HEK293 (cell line): ENCODE results near the gene NELL2.
"Not testable (repeated sequence)": the region's sequence is repeated elsewhere in the genome, so short reads cannot be mapped to it uniquely, and the experiment has no call there.

Experiments
- CTCF ChIA-PET: fragments of 350-600 bp; formaldehyde crosslinking; extraction: SDS; loops from one replicate; lab custom pipeline; 2021; ENCODE audit warnings: antibody characterized with exemption; lab: Yijun Ruan, JAX
- POLR2A ChIA-PET: fragments of 300-600 bp; formaldehyde crosslinking; extraction: SDS; loops from one replicate; lab custom pipeline; 2020; ENCODE audit warnings: antibody characterized with exemption, inconsistent platforms; lab: Yijun Ruan, JAX
- H3K27ac ChIP-seq: fragments of 200-500 bp; sonication (Bioruptor generic); 2 replicates; pipeline ENCODE4 v1.5.1; 2014; ENCODE audit warnings: low read depth, low read length, control low read depth, inconsistent platforms; ENCODE audit errors: extremely low read depth
- H3K36me3 ChIP-seq, 2 experiments: fragments of 200-500 bp in 1 of 2; sonication (Bioruptor generic) in 1 of 2; 1 replicate in 1 of 2; 2 replicates in 1 of 2; pipeline ENCODE4 v1.5.1; 2014 to 2017; ENCODE audit warnings: inconsistent platforms in 2 of 2, low read length in 2 of 2; ENCODE audit not compliant: control insufficient read depth in 2 of 2, insufficient read depth in 1 of 2
- H3K4me1 ChIP-seq: fragments of 200-500 bp; sonication (Bioruptor generic); 2 replicates; pipeline ENCODE4 v1.5.1; 2014; ENCODE audit warnings: mild to moderate bottlenecking, low read length, inconsistent platforms; ENCODE audit not compliant: control insufficient read depth, insufficient read depth
- H3K4me3 ChIP-seq: 2 replicates; pipeline ENCODE4 v1.5.1; 2011; ENCODE audit warnings: low read depth, mild to moderate bottlenecking, control low read depth, low read length, moderate library complexity
- H3K9me3 ChIP-seq: fragments of 200-500 bp; sonication (Bioruptor generic); 2 replicates; pipeline ENCODE4 v1.5.1; 2014; ENCODE audit warnings: low read depth, low read length, inconsistent platforms; ENCODE audit not compliant: control insufficient read depth, insufficient read depth
- GLI2 ChIP-seq: fragments of 450-650 bp; formaldehyde crosslinking; IDR thresholded peaks from 2 replicates; pipeline ENCODE4; 2017; ENCODE audit warnings: missing biosample characterization, missing genetic modification characterization, low read depth, borderline replicate concordance
- HOXC10 ChIP-seq: sonication (generic); formaldehyde crosslinking; IDR thresholded peaks from 2 replicates; pipeline ENCODE4 v1.8.1; 2023; ENCODE audit warnings: mild to moderate bottlenecking, missing genetic modification reagents
- KLF10 ChIP-seq: fragments of 450-650 bp; IDR thresholded peaks from 2 replicates; pipeline ENCODE4 v1.5.1; 2018; ENCODE audit warnings: missing biosample characterization, mild to moderate bottlenecking, missing genetic modification characterization
- MYNN ChIP-seq: fragments of 450-650 bp; formaldehyde crosslinking; IDR thresholded peaks from 2 replicates; pipeline ENCODE4 v1.5.1; 2016; ENCODE audit warnings: missing biosample characterization, missing genetic modification characterization, borderline replicate concordance
- PRDM1 ChIP-seq: fragments of 450-650 bp; formaldehyde crosslinking; IDR thresholded peaks from 2 replicates; pipeline ENCODE4; 2016; ENCODE audit warnings: missing biosample characterization, missing genetic modification characterization
- SP7 ChIP-seq: fragments of 450-650 bp; formaldehyde crosslinking; IDR thresholded peaks from 2 replicates; pipeline ENCODE4 v1.5.1; 2016; ENCODE audit warnings: missing biosample characterization, missing genetic modification characterization
- TRIM28 ChIP-seq: IDR thresholded peaks from 2 replicates; pipeline ENCODE4 v1.6.1; 2011; ENCODE audit warnings: low read length, control low read depth, borderline replicate concordance
- WT1 ChIP-seq: fragments of 450-650 bp; formaldehyde crosslinking; IDR thresholded peaks from 2 replicates; pipeline ENCODE4 v1.5.1; 2016; ENCODE audit warnings: missing biosample characterization, missing genetic modification characterization
- ZFP69B ChIP-seq: fragments of 450-650 bp; formaldehyde crosslinking; IDR thresholded peaks from 2 replicates; pipeline ENCODE4 v1.5.1; 2016; ENCODE audit warnings: missing biosample characterization, missing genetic modification characterization
- ZNF24 ChIP-seq: fragments of 450-650 bp; formaldehyde crosslinking; IDR thresholded peaks from 2 replicates; pipeline ENCODE4 v1.5.1; 2016; ENCODE audit warnings: missing biosample characterization, missing genetic modification characterization
- ZNF423 ChIP-seq: fragments of 450-650 bp; formaldehyde crosslinking; IDR thresholded peaks from 2 replicates; pipeline ENCODE4 v1.5.1; 2016; ENCODE audit warnings: missing biosample characterization, missing genetic modification characterization
- ZNF555 ChIP-seq: fragments of 450-650 bp; formaldehyde crosslinking; conservative IDR thresholded peaks from 2 replicates; pipeline ENCODE4 v1.5.1; 2017; ENCODE audit warnings: missing biosample characterization, mild to moderate bottlenecking, missing genetic modification characterization, inconsistent platforms
- ZNF561 ChIP-seq: fragments of 450-650 bp; IDR thresholded peaks from 2 replicates; pipeline ENCODE4 v1.5.1; 2018; ENCODE audit warnings: missing biosample characterization, missing genetic modification characterization, borderline replicate concordance
- ZNF621 ChIP-seq: fragments of 450-650 bp; formaldehyde crosslinking; IDR thresholded peaks from 2 replicates; pipeline ENCODE4 v1.5.1; 2017; ENCODE audit warnings: missing biosample characterization, missing genetic modification characterization
- ZNF626 ChIP-seq: fragments of 450-650 bp; sonication (Bioruptor Pico); formaldehyde crosslinking; IDR thresholded peaks from 2 replicates; pipeline ENCODE4 v1.5.1; 2018; ENCODE audit warnings: missing biosample characterization, missing genetic modification characterization, inconsistent platforms
- ZNF776 ChIP-seq: fragments of 450-650 bp; formaldehyde crosslinking; IDR thresholded peaks from 2 replicates; pipeline ENCODE4 v1.5.0; 2017; ENCODE audit warnings: missing biosample characterization, missing genetic modification characterization, borderline replicate concordance
- ZNF791 ChIP-seq: fragments of 450-650 bp; formaldehyde crosslinking; IDR thresholded peaks from 2 replicates; pipeline ENCODE4 v1.5.1; 2016; ENCODE audit warnings: missing biosample characterization, missing genetic modification characterization
- TF ChIP-seq, protein P1 (sequence below): IDR thresholded peaks from 2 replicates; pipeline ENCODE4 v1.6.1; 2011; ENCODE audit warnings: mild to moderate bottlenecking, low read depth, low read length, borderline replicate concordance
- TF ChIP-seq, protein P2 (sequence below): fragments of 450-650 bp; formaldehyde crosslinking; IDR thresholded peaks from 2 replicates; pipeline ENCODE4 v1.5.1; 2017; ENCODE audit warnings: missing biosample characterization, missing genetic modification characterization
- TF ChIP-seq, protein P3 (sequence below): fragments of 450-650 bp; formaldehyde crosslinking; IDR thresholded peaks from 2 replicates; pipeline ENCODE4 v1.5.1; 2016; ENCODE audit warnings: missing biosample characterization, missing genetic modification characterization, low read depth
- TF ChIP-seq, protein P4 (sequence below): fragments of 450-650 bp; formaldehyde crosslinking; IDR thresholded peaks from 2 replicates; pipeline ENCODE4 v1.5.1; 2016; ENCODE audit warnings: missing biosample characterization, missing genetic modification characterization, borderline replicate concordance

Gene NELL2

DNA sequence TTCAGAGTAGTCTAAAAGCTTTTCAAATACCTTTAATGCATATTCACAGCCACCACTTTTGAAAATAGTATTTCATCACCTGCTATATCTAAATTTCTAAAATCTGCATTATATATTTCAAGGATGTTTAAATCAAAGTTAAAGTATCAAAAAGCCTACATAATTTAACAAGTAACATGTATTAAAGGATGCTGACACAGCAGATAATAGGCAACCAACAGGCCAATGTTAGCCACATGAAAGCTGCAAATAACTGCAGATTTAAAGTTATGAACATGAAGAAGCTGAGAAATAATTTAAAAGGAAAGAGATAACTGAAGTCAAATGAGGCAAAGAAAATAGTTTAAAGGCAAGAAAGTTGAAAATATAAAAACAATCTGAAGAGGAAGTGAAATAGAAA is 39.8 kb upstream of the NELL2 start (continued):
- TF ChIP-seq, protein P1, sequence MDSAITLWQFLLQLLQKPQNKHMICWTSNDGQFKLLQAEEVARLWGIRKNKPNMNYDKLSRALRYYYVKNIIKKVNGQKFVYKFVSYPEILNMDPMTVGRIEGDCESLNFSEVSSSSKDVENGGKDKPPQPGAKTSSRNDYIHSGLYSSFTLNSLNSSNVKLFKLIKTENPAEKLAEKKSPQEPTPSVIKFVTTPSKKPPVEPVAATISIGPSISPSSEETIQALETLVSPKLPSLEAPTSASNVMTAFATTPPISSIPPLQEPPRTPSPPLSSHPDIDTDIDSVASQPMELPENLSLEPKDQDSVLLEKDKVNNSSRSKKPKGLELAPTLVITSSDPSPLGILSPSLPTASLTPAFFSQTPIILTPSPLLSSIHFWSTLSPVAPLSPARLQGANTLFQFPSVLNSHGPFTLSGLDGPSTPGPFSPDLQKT, result no peak
- no peak for TF ChIP-seq ZNF561 (tag by site-specific recombination)
- TF ChIP-seq ZNF776 (tag by site-specific recombination), result no peak
- TF ChIP-seq ZNF555 (tag by site-specific recombination), result no peak
- TF ChIP-seq TRIM28, result no peak
- TF ChIP-seq GLI2 (tag by site-specific recombination), result no peak
- no peak for TF ChIP-seq ZFP69B (tag by site-specific recombination)
- TF ChIP-seq ZNF423 (tag by site-specific recombination), result no peak
- TF ChIP-seq ZNF626, result no peak
- TF ChIP-seq, protein P2, sequence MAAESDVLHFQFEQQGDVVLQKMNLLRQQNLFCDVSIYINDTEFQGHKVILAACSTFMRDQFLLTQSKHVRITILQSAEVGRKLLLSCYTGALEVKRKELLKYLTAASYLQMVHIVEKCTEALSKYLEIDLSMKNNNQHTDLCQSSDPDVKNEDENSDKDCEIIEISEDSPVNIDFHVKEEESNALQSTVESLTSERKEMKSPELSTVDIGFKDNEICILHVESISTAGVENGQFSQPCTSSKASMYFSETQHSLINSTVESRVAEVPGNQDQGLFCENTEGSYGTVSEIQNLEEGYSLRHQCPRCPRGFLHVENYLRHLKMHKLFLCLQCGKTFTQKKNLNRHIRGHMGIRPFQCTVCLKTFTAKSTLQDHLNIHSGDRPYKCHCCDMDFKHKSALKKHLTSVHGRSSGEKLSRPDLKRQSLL (tag by site-specific recombination), result no peak

DNA sequence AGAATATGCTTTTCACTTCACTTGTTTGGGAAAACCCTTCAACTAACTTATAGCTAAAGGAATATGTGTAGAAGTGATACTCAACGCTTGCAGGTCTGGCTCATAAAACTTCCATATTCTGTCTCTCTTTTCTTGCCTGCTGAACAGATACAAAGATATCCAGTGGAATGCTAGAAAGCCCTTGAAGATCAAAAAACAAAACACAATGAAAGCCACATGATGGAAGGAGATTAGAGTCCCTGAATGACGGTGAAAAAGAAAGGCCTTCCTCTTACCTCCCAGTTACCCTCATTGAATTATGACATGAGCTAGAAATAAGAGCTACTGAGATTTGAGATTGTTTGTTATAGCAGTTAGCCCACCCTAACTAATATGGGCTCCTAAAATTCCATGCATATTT is 28.2 kb upstream of the NELL2 start:
- TF ChIP-seq SP7 (tag by site-specific recombination) (no peak), WT1 (tag by site-specific recombination) (no peak), ZNF24 (tag by site-specific recombination) (no peak), ZNF621 (tag by site-specific recombination) (no peak), KLF10 (tag by site-specific recombination) (no peak), HOXC10 (no peak), ZNF791 (tag by site-specific recombination) (no peak), PRDM1 (no peak), MYNN (no peak)
- TF ChIP-seq, protein P1, result no peak
- TF ChIP-seq, protein P3, sequence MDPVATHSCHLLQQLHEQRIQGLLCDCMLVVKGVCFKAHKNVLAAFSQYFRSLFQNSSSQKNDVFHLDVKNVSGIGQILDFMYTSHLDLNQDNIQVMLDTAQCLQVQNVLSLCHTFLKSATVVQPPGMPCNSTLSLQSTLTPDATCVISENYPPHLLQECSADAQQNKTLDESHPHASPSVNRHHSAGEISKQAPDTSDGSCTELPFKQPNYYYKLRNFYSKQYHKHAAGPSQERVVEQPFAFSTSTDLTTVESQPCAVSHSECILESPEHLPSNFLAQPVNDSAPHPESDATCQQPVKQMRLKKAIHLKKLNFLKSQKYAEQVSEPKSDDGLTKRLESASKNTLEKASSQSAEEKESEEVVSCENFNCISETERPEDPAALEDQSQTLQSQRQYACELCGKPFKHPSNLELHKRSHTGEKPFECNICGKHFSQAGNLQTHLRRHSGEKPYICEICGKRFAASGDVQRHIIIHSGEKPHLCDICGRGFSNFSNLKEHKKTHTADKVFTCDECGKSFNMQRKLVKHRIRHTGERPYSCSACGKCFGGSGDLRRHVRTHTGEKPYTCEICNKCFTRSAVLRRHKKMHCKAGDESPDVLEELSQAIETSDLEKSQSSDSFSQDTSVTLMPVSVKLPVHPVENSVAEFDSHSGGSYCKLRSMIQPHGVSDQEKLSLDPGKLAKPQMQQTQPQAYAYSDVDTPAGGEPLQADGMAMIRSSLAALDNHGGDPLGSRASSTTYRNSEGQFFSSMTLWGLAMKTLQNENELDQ, result no peak
- TF ChIP-seq, protein P4, sequence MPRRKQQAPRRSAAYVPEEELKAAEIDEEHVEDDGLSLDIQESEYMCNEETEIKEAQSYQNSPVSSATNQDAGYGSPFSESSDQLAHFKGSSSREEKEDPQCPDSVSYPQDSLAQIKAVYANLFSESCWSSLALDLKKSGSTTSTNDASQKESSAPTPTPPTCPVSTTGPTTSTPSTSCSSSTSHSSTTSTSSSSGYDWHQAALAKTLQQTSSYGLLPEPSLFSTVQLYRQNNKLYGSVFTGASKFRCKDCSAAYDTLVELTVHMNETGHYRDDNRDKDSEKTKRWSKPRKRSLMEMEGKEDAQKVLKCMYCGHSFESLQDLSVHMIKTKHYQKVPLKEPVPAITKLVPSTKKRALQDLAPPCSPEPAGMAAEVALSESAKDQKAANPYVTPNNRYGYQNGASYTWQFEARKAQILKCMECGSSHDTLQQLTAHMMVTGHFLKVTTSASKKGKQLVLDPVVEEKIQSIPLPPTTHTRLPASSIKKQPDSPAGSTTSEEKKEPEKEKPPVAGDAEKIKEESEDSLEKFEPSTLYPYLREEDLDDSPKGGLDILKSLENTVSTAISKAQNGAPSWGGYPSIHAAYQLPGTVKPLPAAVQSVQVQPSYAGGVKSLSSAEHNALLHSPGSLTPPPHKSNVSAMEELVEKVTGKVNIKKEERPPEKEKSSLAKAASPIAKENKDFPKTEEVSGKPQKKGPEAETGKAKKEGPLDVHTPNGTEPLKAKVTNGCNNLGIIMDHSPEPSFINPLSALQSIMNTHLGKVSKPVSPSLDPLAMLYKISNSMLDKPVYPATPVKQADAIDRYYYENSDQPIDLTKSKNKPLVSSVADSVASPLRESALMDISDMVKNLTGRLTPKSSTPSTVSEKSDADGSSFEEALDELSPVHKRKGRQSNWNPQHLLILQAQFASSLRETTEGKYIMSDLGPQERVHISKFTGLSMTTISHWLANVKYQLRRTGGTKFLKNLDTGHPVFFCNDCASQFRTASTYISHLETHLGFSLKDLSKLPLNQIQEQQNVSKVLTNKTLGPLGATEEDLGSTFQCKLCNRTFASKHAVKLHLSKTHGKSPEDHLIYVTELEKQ (tag by site-specific recombination), result no peak
- Histone ChIP-seq H3K27ac (no peak overlapping the region), H3K4me3 (no peak overlapping the region), H3K36me3 (no peaks in the 10 kb centered on the region), H3K9me3 (no peaks in the 10 kb centered on the region), H3K4me1 (no peaks in the 10 kb centered on the region)
- POLR2A ChIA-PET, result no interaction called here
- CTCF ChIA-PET, result no interaction called here

DNA sequence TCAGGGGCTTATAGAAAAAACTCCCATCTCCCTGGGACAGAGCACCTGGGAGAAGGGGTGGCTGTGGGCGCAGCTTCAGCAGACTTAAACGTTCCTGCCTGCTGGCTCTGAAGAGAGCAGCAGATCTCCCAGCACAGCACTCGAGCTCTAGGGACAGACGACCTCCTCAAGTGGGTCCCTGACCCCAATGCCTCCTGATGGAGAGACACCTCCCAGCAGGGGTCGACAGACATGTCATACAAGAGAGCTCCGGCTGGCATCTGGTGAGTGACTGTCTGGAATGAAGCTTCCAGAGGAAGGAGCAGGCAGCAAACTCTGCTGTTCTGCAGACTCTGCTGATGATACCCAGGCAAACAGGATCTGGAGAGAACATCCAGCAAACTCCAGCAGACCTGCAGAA is 22.0 kb upstream of the NELL2 start:
- CTCF ChIA-PET, result interaction anchor here (0.6 kb wide), 1 partner anchor 21 kb away, joined by 3 read pairs; no protein-coding TSS in a partner anchor
- H3K27ac ChIP-seq, POLR2A ChIA-PET, H3K4me3 ChIP-seq, H3K4me1 ChIP-seq, H3K9me3 ChIP-seq, H3K36me3 ChIP-seq: not testable (repeated sequence)
